ENCODE results near the gene IGFLR1. TPM values are rescaled to one million over a fixed set of nuclear protein-coding genes. Genes with fewer than 3 reads are reported as not detected.
A peak's percentile ranks its signal among the peaks of the same experiment; 100 is the strongest.

The IGFLR1 gene
- total RNA-seq, 4 donors from 2014 or later: 5.2 to 6.1 (median 5.9) TPM

GRCh38 chr19:35754370-35755130 lies 12.3 kb upstream of the IGFLR1 start:
- Histone ChIP-seq H3K4me3 (replicated peaks in 1 of 3) (no peak overlapping the region), H3K36me3 (peaks cover 18 to 21% of the 10 kb centered on the region in 2 donors), H3K4me1 (peaks cover 13 to 25% of the 10 kb centered on the region in 2 donors), H3K27me3 (no peaks in the 10 kb centered on the region), H3K9me3 (no peaks in the 10 kb centered on the region), H3K27ac (peak overlapping the region; percentile 30 to 58 (median 52))
- TF ChIP-seq CTCF (IDR thresholded peaks at IDR 0.05) (no peak), POLR2A (IDR thresholded peaks at IDR 0.05) (no peak)
- WGBS, 2 donors: 82 to 89% methylated on average over 13 of the region's 13 CpGs
- intact Hi-C loops (cut with DNase I): loop anchor here (10.0 kb wide), 1 partner anchor 180 kb away; the partner anchor contains the start of gene LRFN3
- DNase-seq: no peak

GRCh38 chr19:35753634-35754369 lies 11.6 kb upstream of the IGFLR1 start:
- TF ChIP-seq CTCF (IDR thresholded peaks at IDR 0.05) (no peak), POLR2A (IDR thresholded peaks at IDR 0.05) (no peak)
- H3K27ac ChIP-seq: no peak overlapping the region
- no peaks in the 10 kb centered on the region for H3K9me3 ChIP-seq
- DNase-seq: no peak
- 91 to 94% methylated on average over 15 to 17 of the region's 20 CpGs for WGBS, 2 donors
- H3K27me3 ChIP-seq: no peaks in the 10 kb centered on the region
- intact Hi-C loops (cut with DNase I): loop anchor here (10.0 kb wide), 1 partner anchor 181 kb away; the partner anchor contains the start of gene LRFN3
- peaks cover 15 to 26% of the 10 kb centered on the region in 2 donors for H3K4me1 ChIP-seq
- H3K36me3 ChIP-seq: peaks cover 18 to 21% of the 10 kb centered on the region in 2 donors
- H3K4me3 ChIP-seq (replicated peaks in 1 of 3): no peak overlapping the region

GRCh38 chr19:35752746-35753350 lies 10.6 kb upstream of the IGFLR1 start:
- Histone ChIP-seq H3K4me3 (replicated peaks in 1 of 3) (no peak overlapping the region), H3K27ac (no peak overlapping the region), H3K4me1 (peaks cover 14 to 23% of the 10 kb centered on the region in 2 donors), H3K36me3 (peaks cover 18 to 21% of the 10 kb centered on the region in 2 donors), H3K27me3 (no peaks in the 10 kb centered on the region), H3K9me3 (no peaks in the 10 kb centered on the region)
- no peak for DNase-seq
- WGBS, 2 donors: 93 to 97% methylated on average over 12 to 20 of the region's 20 CpGs
- intact Hi-C loops (cut with DNase I): loop anchor here (10.0 kb wide), 1 partner anchor 182 kb away; the partner anchor contains the start of gene LRFN3
- TF ChIP-seq CTCF (IDR thresholded peaks at IDR 0.05) (no peak), POLR2A (IDR thresholded peaks at IDR 0.05) (no peak)

GRCh38 chr19:35751839-35752745 lies 9.8 kb upstream of the IGFLR1 start:
- H3K36me3 ChIP-seq: peaks cover 18 to 21% of the 10 kb centered on the region in 2 donors
- H3K4me1 ChIP-seq: peaks cover 10 to 21% of the 10 kb centered on the region in 2 donors
- no peak overlapping the region for H3K27ac ChIP-seq
- intact Hi-C loops (cut with DNase I): loop anchor here (10.0 kb wide), 1 partner anchor 183 kb away; the partner anchor contains the start of gene LRFN3
- 86 to 94% methylated on average over 12 to 14 of the region's 14 CpGs for WGBS, 2 donors
- no peak for TF ChIP-seq CTCF (IDR thresholded peaks at IDR 0.05)
- no peak for TF ChIP-seq POLR2A (IDR thresholded peaks at IDR 0.05)
- H3K4me3 ChIP-seq (replicated peaks in 1 of 3): no peak overlapping the region
- DNase-seq: no peak
- H3K9me3 ChIP-seq: no peaks in the 10 kb centered on the region
- no peaks in the 10 kb centered on the region for H3K27me3 ChIP-seq

Measured in thyroid gland (tissue), 4 donors.